Measurements from ENCODE around the gene ZNF438. TPM values are rescaled to one million over a fixed set of nuclear protein-coding genes. Genes with fewer than 3 reads are reported as not detected.

The ZNF438 gene
- total RNA-seq, 1 experiment from 2014 or later: 2.0 TPM

DNA sequence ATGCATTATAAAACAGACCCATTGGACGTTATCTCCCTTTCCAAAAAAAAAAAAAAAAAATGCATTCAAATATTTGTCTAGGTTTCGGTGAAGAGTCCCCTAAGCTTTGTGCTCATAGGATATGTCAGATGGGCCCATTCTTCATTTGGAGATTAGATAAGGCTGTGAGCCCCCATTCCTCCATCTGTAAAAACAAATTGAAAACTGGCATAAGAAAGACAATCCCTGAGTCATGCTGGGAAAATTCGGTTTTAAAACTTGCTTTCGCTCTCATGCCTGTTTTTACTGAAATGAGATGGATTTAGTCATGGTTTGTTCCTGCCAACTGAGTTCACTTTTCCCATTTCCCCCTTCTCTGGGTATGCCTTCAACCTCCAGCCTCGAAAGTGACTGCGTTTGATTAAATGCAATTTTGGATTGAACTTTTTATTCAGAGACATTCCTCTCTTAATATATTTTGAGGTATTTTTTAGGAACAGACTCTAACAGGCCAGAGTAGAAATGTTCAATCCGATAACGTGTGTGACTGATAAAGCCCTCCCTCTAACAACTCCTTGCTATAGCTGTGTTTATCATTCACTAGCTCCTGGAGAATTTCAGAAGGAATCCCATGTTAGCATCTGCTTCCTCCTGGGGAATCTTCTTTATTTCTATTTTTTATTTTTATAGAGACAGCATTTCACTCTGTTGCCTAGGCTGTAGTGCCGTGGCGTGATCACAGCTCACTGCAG lies 211.2 kb downstream of the ZNF438 start:
- intact Hi-C loops (cut with micrococcal nuclease; ENCODE audit: unreplicated experiment): loop anchor here (5.0 kb wide), 1 partner anchor 242 kb away; no protein-coding TSS in a partner anchor
- BruUV-seq (replicated peaks): no TSS peak
- Histone ChIP-seq H3K36me3 (ENCODE audit: control insufficient read depth, insufficient read depth, low read length) (no peaks in the 10 kb centered on the region), H3K4me3 (ENCODE audit: low read depth in 2 of 2, low read length in 2 of 2) (no peak overlapping the region), H3K9me3 (ENCODE audit: control insufficient read depth, insufficient read depth, low read depth, low read length) (no peaks in the 10 kb centered on the region), H3K4me1 (ENCODE audit: control insufficient read depth, insufficient read depth, low read length) (no peaks in the 10 kb centered on the region), H3K27ac (ENCODE audit: low read length) (no peak overlapping the region), H3K27me3 (ENCODE audit: control insufficient read depth, insufficient read depth, low read length) (no peaks in the 10 kb centered on the region)
- no peak for DNase-seq (ENCODE audit: low read depth, low spot score)
- ATAC-seq: no peak
- in situ Hi-C loops (cut with HindIII; ENCODE audit: low pct_unique_long_range_greater_than_20kb, low sequenced_read_pairs): no loop called here
- TF ChIP-seq TCF7L2 (IDR thresholded peaks at IDR 0.05; ENCODE audit: low read depth, low read length) (no peak), POLR2AphosphoS5 (IDR thresholded peaks at IDR 0.05; ENCODE audit: low read depth, low read length) (no peak), REST (IDR thresholded peaks at IDR 0.05; ENCODE audit: insufficient read depth in 1 of 2, low read depth in 2 of 2, low read length in 1 of 2) (no peak), SIN3A (IDR thresholded peaks at IDR 0.05; ENCODE audit: borderline replicate concordance, insufficient read depth, low read depth, low read length) (no peak)
- TF ChIP-seq, protein P1, sequence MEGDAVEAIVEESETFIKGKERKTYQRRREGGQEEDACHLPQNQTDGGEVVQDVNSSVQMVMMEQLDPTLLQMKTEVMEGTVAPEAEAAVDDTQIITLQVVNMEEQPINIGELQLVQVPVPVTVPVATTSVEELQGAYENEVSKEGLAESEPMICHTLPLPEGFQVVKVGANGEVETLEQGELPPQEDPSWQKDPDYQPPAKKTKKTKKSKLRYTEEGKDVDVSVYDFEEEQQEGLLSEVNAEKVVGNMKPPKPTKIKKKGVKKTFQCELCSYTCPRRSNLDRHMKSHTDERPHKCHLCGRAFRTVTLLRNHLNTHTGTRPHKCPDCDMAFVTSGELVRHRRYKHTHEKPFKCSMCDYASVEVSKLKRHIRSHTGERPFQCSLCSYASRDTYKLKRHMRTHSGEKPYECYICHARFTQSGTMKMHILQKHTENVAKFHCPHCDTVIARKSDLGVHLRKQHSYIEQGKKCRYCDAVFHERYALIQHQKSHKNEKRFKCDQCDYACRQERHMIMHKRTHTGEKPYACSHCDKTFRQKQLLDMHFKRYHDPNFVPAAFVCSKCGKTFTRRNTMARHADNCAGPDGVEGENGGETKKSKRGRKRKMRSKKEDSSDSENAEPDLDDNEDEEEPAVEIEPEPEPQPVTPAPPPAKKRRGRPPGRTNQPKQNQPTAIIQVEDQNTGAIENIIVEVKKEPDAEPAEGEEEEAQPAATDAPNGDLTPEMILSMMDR (IDR thresholded peaks at IDR 0.05): no peak
- ChIA-PET POLR2A (no interaction called here), CTCF (no interaction called here)

GRCh38 chr10:30819341-30820181 lies 212.1 kb downstream of the ZNF438 start:
- ChIA-PET CTCF (no interaction called here), POLR2A (interaction anchor here (0.6 to 0.7 kb wide), 2 partner anchors 10 to 1525 kb away, joined by 4 to 11 read pairs; no protein-coding TSS in a partner anchor)
- Histone ChIP-seq H3K36me3 (ENCODE audit: control insufficient read depth, insufficient read depth, low read length) (no peaks in the 10 kb centered on the region), H3K27ac (ENCODE audit: low read length) (no peak overlapping the region), H3K4me1 (ENCODE audit: control insufficient read depth, insufficient read depth, low read length) (no peaks in the 10 kb centered on the region), H3K4me3 (ENCODE audit: low read depth in 2 of 2, low read length in 2 of 2) (no peak overlapping the region), H3K9me3 (ENCODE audit: control insufficient read depth, insufficient read depth, low read depth, low read length) (no peaks in the 10 kb centered on the region), H3K27me3 (ENCODE audit: control insufficient read depth, insufficient read depth, low read length) (no peaks in the 10 kb centered on the region)
- in situ Hi-C loops (cut with HindIII; ENCODE audit: low pct_unique_long_range_greater_than_20kb, low sequenced_read_pairs): no loop called here
- intact Hi-C loops (cut with micrococcal nuclease; ENCODE audit: unreplicated experiment): loop anchor here (5.0 kb wide), 1 partner anchor 243 kb away; no protein-coding TSS in a partner anchor
- no TSS peak for BruUV-seq (replicated peaks)
- ATAC-seq: no peak
- DNase-seq (ENCODE audit: low read depth, low spot score): no peak
- TF ChIP-seq REST (IDR thresholded peaks at IDR 0.05; ENCODE audit: insufficient read depth in 1 of 2, low read depth in 2 of 2, low read length in 1 of 2) (no peak), TCF7L2 (IDR thresholded peaks at IDR 0.05; ENCODE audit: low read depth, low read length) (no peak), SIN3A (IDR thresholded peaks at IDR 0.05; ENCODE audit: borderline replicate concordance, insufficient read depth, low read depth, low read length) (no peak), POLR2AphosphoS5 (IDR thresholded peaks at IDR 0.05; ENCODE audit: low read depth, low read length) (no peak)
- TF ChIP-seq, protein P1 (IDR thresholded peaks at IDR 0.05): no peak

All from Panc1 (cell line).